Measurements from ENCODE around the gene IGF2BP3.

IGF2BP3 gene

DNA sequence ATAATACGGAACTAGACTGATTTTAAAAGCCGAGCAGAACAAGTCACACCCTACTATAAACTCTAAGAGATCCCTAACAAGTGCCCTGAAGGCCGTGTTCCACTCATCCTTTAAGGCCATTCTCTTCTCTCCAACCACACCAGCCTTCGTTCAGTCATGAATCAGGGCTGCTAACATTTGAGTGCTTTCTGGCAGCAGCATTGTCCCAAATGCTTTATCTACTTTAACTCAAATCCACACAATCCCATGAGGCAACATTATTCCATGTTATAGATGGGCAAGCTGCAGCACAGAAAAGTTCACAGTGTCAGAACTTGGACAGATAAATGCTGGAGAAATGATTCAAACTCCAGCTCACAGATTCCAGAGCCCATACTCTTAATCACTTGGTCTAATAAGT, 97.7 kb downstream of the IGF2BP3 start:
- DNase-seq: no peak

GRCh38 chr7:23371654-23372053, 98.6 kb downstream of the IGF2BP3 start:
- DNase-seq: no peak

DNA sequence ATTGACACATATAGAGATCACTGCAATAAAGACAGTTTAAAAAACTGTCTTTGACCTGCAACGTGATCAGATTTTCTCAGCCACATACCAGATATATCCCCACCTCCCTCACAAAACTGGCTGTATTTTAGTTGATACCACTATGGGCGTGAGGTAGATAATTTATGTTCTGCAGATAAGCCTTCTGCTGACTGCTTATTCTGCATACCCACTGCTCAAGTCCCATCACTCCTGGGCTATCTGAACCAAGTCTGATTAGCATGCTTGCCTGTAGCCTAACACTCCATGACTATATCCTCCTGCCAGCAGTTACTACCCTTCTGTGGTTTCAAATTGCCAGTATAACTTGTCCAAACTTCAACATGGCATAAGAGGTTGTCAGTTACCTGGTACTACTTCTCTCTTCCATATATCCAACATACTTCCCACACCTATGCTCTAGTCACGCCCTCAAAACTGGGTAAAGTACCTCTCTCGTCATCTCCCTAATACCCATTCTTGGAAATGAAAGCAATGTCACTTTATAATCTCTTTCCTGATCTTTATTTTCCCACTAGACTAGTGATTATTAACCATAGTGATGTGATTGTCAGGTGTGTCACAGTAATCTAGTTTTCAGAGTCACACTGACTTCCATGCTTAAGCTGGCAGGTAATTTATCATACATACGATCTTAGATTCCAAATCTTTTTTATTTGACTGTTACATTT, 100.4 kb downstream of the IGF2BP3 start:
- DNase-seq: no peak

- DNase-seq: no peak
These were observed 101.2 kb downstream of the IGF2BP3 start for GRCh38 chr7:23369100-23369499.

GRCh38 chr7:23358152-23358674, 112.1 kb downstream of the IGF2BP3 start:
- no peak for DNase-seq

- no peak for DNase-seq
These were observed 112.8 kb downstream of the IGF2BP3 start for GRCh38 chr7:23357190-23358093.

GRCh38 chr7:23356726-23357125, 113.6 kb downstream of the IGF2BP3 start:
- DNase-seq: no peak

- DNase-seq: no peak
These were observed 114.1 kb downstream of the IGF2BP3 start for GRCh38 chr7:23356168-23356567.

- DNase-seq: no peak
These were observed 117.1 kb downstream of the IGF2BP3 start for GRCh38 chr7:23353172-23353571.

DNA sequence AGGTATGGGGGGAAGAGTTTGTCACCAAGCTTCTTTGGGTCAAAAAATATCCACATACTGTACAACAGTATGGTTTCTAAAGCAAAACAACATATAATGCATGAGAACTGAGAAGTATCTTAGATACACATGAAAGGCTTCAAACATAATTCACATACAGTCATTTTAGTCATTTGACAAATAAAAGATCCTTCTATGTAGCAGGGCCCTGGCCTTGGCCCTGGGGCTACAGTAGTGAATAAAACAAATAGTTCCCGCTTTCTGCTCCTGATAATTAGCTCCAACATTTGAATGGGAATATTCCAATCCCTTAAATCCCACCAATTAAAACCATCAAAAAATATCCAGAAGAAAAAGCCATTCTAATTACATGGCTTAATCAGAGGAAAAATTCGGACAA, 119.8 kb downstream of the IGF2BP3 start:
- no peak for DNase-seq

- no peak for DNase-seq
These were observed 120.7 kb downstream of the IGF2BP3 start for GRCh38 chr7:23349484-23350157.

GRCh38 chr7:23347682-23348180, 122.6 kb downstream of the IGF2BP3 start:
- DNase-seq: no peak

DNA sequence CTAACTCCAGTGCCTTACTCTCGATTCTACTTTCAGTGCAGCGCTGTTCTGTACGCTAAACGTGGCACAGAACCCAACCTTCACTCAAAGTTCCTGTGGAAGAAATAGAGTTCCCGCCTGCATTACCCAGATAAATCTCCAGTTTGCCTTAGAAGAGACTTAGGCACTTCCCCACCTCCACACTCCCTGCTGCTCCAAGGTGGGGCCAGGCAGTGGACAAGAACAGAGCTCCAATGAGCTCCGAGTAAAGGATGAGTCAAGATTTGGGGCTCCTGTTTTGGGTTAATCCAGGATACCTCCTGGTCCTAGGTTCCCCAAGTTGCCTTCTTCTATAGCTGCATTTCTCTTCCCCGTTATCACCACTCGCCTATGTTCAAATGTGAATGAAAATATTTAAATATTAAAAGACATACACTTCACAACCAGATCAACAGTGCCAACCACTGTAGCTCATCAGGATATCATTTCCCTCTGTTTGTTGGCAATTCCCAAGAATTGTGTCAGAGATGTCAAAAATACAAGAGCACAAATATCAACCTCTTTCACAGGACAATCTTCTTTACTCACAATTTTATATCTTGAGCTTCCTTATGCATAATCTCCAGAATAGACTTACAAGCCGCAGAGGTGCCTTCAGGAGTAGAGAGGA, 123.1 kb downstream of the IGF2BP3 start:
- DNase-seq: no peak

- DNase-seq: no peak
These were observed 124.0 kb downstream of the IGF2BP3 start for GRCh38 chr7:23346316-23346715.

DNA sequence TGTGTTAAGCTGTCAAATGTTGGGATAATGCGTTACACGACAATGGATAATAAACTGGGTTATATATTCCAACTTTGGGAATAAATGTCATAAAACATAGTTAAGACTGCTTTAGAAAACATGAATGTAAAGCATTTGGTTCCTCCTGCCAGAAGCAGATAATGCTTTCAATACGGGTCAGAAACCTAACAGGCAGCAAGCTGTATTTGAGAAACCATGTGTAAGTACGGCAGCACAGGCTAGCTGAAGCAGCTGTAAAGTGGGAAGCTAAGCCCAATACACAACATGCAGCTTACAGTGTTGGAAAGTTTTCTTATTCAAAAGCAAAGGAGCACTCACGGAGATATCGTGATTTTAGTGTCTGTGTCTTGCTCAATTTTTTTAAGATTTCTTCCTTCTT, 124.7 kb downstream of the IGF2BP3 start:
- no peak for DNase-seq

GRCh38 chr7:23343806-23344475, 126.3 kb downstream of the IGF2BP3 start:
- no peak for DNase-seq

GRCh38 chr7:23343102-23343501, 127.2 kb downstream of the IGF2BP3 start:
- no peak for DNase-seq

DNA sequence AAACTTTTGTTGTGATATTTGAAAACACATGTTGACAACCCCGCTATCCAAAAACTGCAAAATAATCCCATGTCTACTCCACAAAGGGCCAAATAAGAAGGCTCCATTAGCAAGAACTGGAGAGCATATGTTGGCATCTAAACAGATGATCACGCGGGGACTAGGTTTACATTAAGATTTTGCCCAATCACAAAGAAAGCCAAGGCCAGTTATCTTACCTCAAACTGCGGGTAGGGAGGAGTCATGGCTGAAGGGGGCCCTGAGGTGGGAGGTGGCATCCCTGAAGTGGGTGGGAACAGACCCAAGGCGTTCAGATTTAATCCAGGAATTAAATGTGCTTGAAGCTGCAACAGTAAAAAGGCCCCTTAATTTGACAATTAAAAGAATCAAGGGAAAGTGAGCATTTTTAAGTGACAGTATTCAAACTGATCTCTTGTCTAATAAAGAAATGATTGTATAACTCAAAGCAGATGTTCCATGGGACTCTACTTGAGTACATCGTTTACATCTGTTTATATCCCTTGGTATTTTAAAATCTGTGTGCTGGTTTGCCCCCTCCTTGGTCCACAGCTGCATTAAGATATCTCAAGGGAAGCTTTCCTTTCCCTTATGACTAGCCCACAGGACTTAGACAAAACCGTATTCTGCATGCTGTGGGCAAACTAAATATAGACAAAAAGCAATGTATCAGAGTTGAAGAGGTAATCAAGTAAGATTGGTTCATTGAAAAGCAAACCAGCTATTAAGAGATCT, 128.3 kb downstream of the IGF2BP3 start:
- no peak for DNase-seq

DNA sequence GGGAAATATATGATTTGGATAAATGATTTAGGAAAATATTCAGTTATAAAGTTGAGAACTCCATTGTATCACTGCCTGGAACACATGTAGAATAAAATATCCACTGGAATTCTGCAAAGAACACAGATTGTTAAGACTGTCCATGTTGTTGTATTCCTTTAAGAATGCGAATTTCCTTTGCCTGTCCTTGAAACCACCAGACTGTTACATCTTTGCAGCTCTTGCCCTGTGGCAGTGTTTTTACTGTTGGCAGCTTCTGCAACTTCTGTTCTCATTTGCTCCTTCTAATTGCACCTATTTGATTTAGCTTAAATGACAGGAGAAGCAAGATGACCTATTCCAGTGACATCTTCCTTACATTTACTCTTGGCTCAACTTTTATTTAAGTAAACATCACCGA, 131.4 kb downstream of the IGF2BP3 start:
- no peak for DNase-seq

GRCh38 chr7:23338439-23338838, 131.9 kb downstream of the IGF2BP3 start:
- DNase-seq: no peak

DNA sequence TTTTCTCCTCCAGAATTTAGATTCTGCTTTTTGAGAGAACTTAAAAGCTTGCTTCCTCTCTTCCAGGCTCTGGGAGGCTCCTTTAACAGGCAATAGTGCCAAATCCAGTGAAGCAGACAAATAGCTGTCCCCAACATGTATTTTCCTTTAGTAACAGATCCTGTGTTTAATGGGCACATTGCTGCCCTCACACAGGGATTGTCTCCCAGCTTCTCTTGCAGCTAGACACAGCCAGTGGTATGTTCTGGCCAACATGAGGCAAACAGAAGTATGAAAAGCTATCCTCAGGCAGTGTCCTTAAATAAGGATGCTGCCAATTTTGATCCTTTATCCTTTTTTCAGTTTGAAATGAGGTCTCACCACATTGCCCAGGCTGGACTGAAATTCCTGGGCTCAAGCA, 132.9 kb downstream of the IGF2BP3 start:
- no peak for DNase-seq

Measured in activated CD8-positive, alpha-beta memory T cell treated with anti-CD3 and anti-CD28 coated beads, Interleukin-2, amount 50 U/mL, for 48 hours (primary cell).